ELR (cell line): Measurements from ENCODE around the gene DROSHA.
A peak's percentile ranks its signal among the peaks of the same experiment; 100 is the strongest.

Experiments used
- DNase-seq: peaks from one replicate; pipeline ENCODE4 v3.0.0-alpha.2; 2015; ENCODE audit warnings: low read depth

The DROSHA gene

GRCh38 chr5:31469886-31470285 lies 62.0 kb downstream of the DROSHA start:
- no peak for DNase-seq

GRCh38 chr5:31469466-31469865 lies 62.4 kb downstream of the DROSHA start:
- no peak for DNase-seq

- DNase-seq = no peak
These were observed 66.6 kb downstream of the DROSHA start for GRCh38 chr5:31465291-31465690.

GRCh38 chr5:31464081-31464480 lies 67.8 kb downstream of the DROSHA start:
- DNase-seq = no peak

GRCh38 chr5:31463351-31463750 lies 68.5 kb downstream of the DROSHA start:
- DNase-seq = no peak

GRCh38 chr5:31459594-31459993 lies 72.3 kb downstream of the DROSHA start:
- DNase-seq = no peak

- DNase-seq = no peak
These were observed 76.7 kb downstream of the DROSHA start for GRCh38 chr5:31455172-31455571.

- no peak for DNase-seq
These were observed 78.4 kb downstream of the DROSHA start for GRCh38 chr5:31453522-31453921.

- DNase-seq = no peak
These were observed 79.6 kb downstream of the DROSHA start for GRCh38 chr5:31452314-31452713.

GRCh38 chr5:31449962-31450361 lies 81.9 kb downstream of the DROSHA start:
- DNase-seq = no peak

- DNase-seq = peak; percentile 13
These were observed 82.7 kb downstream of the DROSHA start for GRCh38 chr5:31449174-31449573.

GRCh38 chr5:31445041-31445600 lies 86.8 kb downstream of the DROSHA start:
- DNase-seq = no peak

GRCh38 chr5:31443572-31443971 lies 88.3 kb downstream of the DROSHA start:
- no peak for DNase-seq

GRCh38 chr5:31442058-31442745 lies 89.7 kb downstream of the DROSHA start:
- DNase-seq = peak; percentile 8

GRCh38 chr5:31436851-31437250 lies 95.0 kb downstream of the DROSHA start:
- no peak for DNase-seq

GRCh38 chr5:31435730-31436129 lies 96.2 kb downstream of the DROSHA start:
- no peak for DNase-seq

GRCh38 chr5:31434898-31435297 lies 97.0 kb downstream of the DROSHA start:
- DNase-seq = no peak

- no peak for DNase-seq
These were observed 98.7 kb downstream of the DROSHA start for GRCh38 chr5:31433229-31433628.

GRCh38 chr5:31427724-31428309 lies 104.1 kb downstream of the DROSHA start:
- no peak for DNase-seq

- no peak for DNase-seq
These were observed 104.7 kb downstream of the DROSHA start for GRCh38 chr5:31427013-31427723.

- no peak for DNase-seq
These were observed 109.9 kb downstream of the DROSHA start for GRCh38 chr5:31421806-31422586.

- no peak for DNase-seq
These were observed 114.4 kb downstream of the DROSHA start for GRCh38 chr5:31417512-31417911.
